Measurements from ENCODE around the gene AHR.
A peak's percentile ranks its signal among the peaks of the same experiment; 100 is the strongest.

The AHR gene

DNA sequence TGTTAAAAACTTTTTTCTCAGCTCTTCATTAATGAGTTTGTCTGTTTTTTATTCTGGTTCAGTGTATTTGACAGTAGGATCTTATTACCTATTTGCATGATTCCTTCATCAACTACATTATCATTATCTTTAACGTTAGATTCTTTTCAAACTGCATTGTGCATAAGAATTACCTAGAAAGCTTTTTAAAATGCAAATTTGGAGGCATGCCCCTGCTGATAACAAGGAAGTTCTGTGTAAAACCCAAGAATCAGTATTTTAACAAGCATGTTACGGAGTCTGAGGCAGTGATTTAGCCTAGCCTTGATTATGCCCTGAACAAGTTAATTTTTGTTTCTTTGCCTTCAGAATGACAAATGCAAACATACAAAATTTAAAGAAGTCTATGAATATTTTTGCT lies 14.2 kb downstream of the AHR start:
- no peak for DNase-seq (ENCODE audit: extremely low read depth, low read depth)
- TF ChIP-seq, protein P1, sequence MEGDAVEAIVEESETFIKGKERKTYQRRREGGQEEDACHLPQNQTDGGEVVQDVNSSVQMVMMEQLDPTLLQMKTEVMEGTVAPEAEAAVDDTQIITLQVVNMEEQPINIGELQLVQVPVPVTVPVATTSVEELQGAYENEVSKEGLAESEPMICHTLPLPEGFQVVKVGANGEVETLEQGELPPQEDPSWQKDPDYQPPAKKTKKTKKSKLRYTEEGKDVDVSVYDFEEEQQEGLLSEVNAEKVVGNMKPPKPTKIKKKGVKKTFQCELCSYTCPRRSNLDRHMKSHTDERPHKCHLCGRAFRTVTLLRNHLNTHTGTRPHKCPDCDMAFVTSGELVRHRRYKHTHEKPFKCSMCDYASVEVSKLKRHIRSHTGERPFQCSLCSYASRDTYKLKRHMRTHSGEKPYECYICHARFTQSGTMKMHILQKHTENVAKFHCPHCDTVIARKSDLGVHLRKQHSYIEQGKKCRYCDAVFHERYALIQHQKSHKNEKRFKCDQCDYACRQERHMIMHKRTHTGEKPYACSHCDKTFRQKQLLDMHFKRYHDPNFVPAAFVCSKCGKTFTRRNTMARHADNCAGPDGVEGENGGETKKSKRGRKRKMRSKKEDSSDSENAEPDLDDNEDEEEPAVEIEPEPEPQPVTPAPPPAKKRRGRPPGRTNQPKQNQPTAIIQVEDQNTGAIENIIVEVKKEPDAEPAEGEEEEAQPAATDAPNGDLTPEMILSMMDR (IDR thresholded peaks at IDR 0.05; ENCODE audit: low read depth, low read length), result no peak

DNA sequence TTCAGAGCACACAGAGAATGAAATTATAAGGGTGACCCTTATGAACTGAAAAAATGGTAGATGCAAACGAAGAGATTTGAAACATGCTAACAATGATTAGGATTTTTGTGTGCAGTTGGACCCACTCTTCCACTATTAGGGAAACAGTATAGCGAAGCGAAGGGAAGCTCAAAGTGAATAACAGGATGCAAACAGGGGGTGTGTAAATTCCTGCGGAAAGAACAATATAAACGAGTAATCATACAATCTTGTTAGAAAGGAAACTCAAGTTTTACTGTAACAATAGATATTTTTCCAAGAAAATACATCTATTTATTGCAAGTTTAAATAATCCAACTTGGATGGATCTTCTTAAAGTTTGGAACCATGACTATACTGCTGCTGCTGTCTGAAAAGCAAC lies 14.7 kb downstream of the AHR start:
- TF ChIP-seq, protein P1 (IDR thresholded peaks at IDR 0.05; ENCODE audit: low read depth, low read length), result no peak
- no peak for DNase-seq (ENCODE audit: extremely low read depth, low read depth)

DNA sequence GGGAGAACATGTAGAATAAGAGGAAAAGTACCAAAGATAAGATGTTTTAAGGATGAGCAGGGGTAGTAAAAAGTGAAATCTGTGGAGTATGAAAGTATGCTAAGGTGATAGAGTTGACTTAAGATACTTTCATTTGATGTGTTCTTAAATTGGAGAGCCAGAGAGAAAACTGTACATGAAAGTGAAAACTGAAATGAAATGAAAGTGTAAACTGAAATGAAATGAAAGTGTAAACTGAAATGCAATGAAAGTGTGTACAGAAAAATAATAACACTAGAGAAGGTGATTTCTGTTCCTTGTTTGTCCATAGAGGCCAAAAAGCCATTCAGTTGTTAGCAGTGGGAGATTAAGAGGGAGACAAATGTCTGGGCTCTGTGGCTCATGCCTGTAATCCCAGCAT lies 17.5 kb downstream of the AHR start:
- no peak for DNase-seq (ENCODE audit: extremely low read depth, low read depth)
- TF ChIP-seq, protein P1 (IDR thresholded peaks at IDR 0.05; ENCODE audit: low read depth, low read length), result no peak

DNA sequence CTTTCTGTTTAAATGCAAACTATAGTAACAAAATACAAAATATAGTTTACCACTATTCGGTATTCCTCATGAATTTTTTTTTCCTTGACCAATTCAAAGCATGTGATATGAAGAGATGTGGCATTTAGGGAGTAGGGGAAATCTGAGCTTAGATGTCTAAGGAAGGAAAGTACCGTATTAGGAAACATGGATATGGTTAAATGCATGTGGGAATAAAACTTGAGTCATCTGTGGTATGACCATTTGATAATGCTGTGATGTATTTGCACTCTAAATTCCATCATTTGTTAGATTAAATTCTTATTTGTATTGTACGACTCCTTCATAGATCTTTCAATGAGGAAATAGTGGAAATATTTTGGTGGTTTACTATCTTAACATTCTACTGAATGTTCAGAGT lies 19.7 kb downstream of the AHR start:
- DNase-seq (ENCODE audit: extremely low read depth, low read depth), result peak; percentile 69
- TF ChIP-seq, protein P1 (IDR thresholded peaks at IDR 0.05; ENCODE audit: low read depth, low read length), result no peak

DNA sequence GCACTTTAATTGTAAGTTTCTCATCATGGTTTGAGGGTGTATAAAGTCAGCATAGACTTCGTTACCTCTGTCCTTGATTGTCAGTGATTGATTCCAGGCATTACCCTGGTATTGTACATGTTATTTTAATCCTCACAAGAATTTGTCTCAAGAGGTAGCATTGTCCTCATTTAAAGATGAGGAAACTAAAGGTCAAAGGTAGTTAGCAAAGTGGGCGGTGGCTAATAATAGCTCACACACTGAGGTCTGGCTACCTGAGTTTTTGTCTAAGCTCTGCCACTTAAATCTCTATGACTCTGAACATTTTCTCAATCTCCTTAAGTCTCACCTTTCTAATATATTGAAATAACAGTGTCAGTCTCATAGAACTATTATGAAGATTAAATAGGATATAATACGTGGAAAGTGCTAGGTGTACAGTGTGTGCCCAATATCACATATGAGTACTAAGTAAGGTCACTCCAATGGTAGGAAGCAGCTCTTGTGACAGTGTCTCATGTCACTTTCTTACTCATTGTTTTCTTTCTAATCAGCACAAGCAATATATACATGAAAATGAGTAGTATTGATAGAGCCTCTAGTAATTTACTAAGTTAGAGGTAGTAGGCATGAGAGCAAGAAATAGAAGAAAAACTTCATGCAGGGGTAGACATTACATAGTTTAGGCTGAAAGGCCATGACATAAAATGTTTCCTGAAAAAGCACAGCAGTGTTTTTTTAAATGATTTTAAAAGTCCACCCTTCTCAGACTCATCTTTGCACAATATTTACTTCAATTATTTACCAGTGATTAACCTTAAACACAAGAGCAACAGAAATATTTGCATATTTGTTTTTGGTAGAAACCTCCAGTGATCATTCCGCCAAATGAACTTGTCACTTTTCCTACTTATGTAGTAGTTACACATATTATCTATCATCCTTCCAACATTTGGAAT lies 21.0 kb downstream of the AHR start:
- DNase-seq (ENCODE audit: extremely low read depth, low read depth), result no peak
- TF ChIP-seq, protein P1 (IDR thresholded peaks at IDR 0.05; ENCODE audit: low read depth, low read length), result no peak

DNA sequence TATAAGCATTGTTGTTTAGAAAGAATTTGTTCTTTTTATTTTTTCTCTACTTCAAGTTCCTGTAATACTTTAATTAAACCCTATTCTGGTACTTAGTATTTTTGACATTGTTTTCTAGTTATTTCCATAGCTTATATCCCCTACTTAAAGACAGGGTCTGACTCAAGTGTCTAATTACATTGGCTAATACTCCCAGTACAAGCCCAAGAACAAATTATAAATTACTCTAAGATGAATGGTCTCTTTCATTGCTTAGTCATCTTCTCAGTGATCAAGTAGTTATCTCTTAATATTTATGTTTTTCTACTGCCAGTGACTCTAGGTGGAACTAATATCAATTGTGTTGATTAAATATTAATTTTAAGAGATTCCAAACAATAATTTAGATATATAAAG lies 21.6 kb downstream of the AHR start:
- no peak for DNase-seq (ENCODE audit: extremely low read depth, low read depth)
- TF ChIP-seq, protein P1 (IDR thresholded peaks at IDR 0.05; ENCODE audit: low read depth, low read length), result no peak

DNA sequence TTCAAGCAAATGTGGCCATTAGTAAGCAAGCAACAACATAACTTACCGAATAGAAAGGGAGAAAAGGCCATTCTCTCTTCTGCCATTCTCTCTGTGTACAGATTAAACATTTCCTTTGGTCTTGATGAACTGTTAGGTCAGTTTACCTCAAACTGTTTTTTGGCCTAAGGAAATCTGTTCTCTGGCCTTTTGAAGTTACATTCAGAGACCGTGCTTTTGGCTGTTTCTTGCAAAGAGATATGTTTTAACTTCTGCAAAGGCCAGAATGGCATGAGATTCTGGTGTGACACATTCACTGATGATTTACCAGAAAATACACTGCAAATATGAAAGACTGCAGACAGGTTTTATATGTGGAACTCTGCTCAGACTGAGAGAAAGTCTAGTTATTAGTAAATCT lies 22.2 kb downstream of the AHR start:
- DNase-seq (ENCODE audit: extremely low read depth, low read depth), result no peak
- TF ChIP-seq, protein P1 (IDR thresholded peaks at IDR 0.05; ENCODE audit: low read depth, low read length), result no peak

Data from AG09319 (cell line).